Measurements from ENCODE around the gene ADCY9. TPM values are rescaled to one million over a fixed set of nuclear protein-coding genes. Genes with fewer than 3 reads are reported as not detected.

ADCY9 gene
- total RNA-seq, 1 donor from 2014 or later = 30.4 TPM

DNA sequence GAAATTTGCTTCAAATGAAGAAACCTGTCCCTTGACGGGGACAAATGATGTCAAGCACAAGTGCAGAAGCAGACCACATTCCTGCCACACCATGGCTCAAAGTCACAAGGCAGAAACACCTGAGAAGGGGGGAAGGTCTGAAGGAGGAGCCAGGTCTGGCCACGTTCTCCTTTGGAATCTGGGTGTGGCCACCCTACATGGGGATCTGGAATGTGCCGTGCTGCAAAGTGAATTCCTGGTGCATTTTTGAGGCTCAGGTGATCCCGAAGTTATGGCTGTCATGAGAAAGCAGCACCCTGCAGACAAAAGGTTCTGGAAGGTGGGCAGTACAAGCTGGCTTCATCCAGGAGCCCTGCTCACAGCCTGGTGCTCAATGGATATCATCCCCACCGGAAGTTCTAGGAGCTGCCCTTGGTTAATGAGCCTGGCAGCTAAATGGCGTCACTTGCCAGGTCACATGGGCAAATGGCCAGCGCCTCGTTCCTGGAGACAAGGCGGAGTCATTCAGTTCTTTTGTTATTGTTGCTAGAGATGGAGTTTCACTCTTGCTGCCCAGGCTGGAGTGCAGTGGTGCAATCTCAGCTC, 20.1 kb upstream of the ADCY9 start:
- Mint-ChIP-seq H3K36me3 (ENCODE audit: unreplicated experiment) (no peaks in the 10 kb centered on the region), H3K9me3 (ENCODE audit: unreplicated experiment) (no peaks in the 10 kb centered on the region), H3K4me1 (ENCODE audit: low read depth, unreplicated experiment) (no peaks in the 10 kb centered on the region), H3K4me3 (ENCODE audit: unreplicated experiment) (no peak overlapping the region), H3K27me3 (ENCODE audit: unreplicated experiment) (peaks cover 6% of the 10 kb centered on the region), H3K27ac (ENCODE audit: unreplicated experiment) (no peak overlapping the region)
- TF ChIP-seq, protein P1, sequence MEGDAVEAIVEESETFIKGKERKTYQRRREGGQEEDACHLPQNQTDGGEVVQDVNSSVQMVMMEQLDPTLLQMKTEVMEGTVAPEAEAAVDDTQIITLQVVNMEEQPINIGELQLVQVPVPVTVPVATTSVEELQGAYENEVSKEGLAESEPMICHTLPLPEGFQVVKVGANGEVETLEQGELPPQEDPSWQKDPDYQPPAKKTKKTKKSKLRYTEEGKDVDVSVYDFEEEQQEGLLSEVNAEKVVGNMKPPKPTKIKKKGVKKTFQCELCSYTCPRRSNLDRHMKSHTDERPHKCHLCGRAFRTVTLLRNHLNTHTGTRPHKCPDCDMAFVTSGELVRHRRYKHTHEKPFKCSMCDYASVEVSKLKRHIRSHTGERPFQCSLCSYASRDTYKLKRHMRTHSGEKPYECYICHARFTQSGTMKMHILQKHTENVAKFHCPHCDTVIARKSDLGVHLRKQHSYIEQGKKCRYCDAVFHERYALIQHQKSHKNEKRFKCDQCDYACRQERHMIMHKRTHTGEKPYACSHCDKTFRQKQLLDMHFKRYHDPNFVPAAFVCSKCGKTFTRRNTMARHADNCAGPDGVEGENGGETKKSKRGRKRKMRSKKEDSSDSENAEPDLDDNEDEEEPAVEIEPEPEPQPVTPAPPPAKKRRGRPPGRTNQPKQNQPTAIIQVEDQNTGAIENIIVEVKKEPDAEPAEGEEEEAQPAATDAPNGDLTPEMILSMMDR (IDR thresholded peaks at IDR 0.05; ENCODE audit: partially characterized antibody, unreplicated experiment) = no peak
- no peak for DNase-seq

DNA sequence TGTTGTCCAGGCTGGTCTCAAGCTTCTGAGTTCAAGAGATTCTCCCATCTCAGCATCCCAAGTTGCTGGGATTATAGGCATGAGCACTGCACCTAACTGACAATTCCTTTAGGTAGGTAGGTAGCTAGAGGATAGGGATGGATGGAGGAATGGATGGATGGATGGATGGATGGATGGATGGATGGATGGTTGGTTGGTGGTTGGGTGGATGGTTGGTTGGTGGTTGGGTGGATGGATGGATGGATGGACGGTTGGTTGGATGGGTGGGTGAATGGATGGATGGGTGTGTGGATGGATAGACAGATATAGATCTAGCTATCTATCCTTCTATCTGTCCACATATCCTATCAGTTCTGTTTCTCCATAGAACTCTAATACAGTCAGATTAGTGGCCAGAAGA, 19.3 kb upstream of the ADCY9 start:
- TF ChIP-seq, protein P1 (IDR thresholded peaks at IDR 0.05; ENCODE audit: partially characterized antibody, unreplicated experiment) = no peak
- Mint-ChIP-seq H3K27me3 (ENCODE audit: unreplicated experiment) (peaks cover 6% of the 10 kb centered on the region), H3K4me1 (ENCODE audit: low read depth, unreplicated experiment) (no peaks in the 10 kb centered on the region), H3K9me3 (ENCODE audit: unreplicated experiment) (no peaks in the 10 kb centered on the region), H3K4me3 (ENCODE audit: unreplicated experiment) (no peak overlapping the region), H3K36me3 (ENCODE audit: unreplicated experiment) (no peaks in the 10 kb centered on the region), H3K27ac (ENCODE audit: unreplicated experiment) (no peak overlapping the region)
- no peak for DNase-seq

DNA sequence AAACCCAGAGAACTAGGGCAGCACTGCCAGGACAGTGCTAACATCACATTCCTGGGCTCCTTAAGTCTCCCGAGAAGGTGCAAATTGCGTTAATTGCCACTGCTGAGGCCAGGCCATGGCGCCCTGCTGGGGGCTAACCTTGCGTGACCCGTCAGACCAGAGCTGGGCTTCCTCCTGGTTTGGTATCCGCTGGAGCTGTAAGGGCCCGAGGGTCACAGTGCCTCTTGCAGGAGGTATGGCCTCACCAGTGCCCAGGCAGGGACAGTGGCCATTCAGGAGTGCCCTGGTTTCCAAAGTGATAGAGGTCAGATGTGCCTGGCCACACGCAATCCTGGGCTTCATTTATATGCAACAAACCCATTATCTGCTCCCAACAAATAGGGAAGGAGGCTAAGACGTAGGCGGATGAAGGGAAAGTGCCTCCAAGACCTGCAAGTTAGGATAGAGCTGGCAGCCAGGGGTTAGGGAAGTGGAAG, 17.7 kb upstream of the ADCY9 start:
- H3K4me1 Mint-ChIP-seq (ENCODE audit: low read depth, unreplicated experiment) = no peaks in the 10 kb centered on the region
- no peak for DNase-seq
- peaks cover 3% of the 10 kb centered on the region for H3K36me3 Mint-ChIP-seq (ENCODE audit: unreplicated experiment)
- peaks cover 9% of the 10 kb centered on the region for H3K27me3 Mint-ChIP-seq (ENCODE audit: unreplicated experiment)
- H3K9me3 Mint-ChIP-seq (ENCODE audit: unreplicated experiment) = peaks cover 2% of the 10 kb centered on the region
- TF ChIP-seq, protein P1 (IDR thresholded peaks at IDR 0.05; ENCODE audit: partially characterized antibody, unreplicated experiment) = no peak
- H3K27ac Mint-ChIP-seq (ENCODE audit: unreplicated experiment) = no peak overlapping the region
- H3K4me3 Mint-ChIP-seq (ENCODE audit: unreplicated experiment) = no peak overlapping the region

DNA sequence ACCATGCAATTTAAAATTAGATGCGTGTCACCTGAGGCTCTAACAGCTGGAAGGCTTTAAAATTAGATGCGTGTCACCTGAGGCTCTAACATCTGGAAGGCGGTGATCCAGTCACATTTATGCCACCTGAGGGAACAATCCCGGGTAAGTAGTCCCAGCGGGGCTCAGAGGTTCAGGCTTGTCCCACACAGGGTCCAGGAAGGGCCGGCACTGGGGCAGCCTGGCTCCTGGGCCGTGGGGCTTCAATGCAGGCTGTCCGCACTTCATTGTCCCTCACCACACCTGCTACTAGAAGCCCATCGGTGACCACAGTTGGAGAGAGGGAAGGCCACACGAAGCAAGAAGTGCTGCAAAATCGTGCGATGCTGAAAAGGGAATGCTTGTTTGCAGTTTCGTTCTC, 15.4 kb upstream of the ADCY9 start:
- Mint-ChIP-seq H3K4me3 (ENCODE audit: unreplicated experiment) (no peak overlapping the region), H3K27me3 (ENCODE audit: unreplicated experiment) (peaks cover 7% of the 10 kb centered on the region), H3K27ac (ENCODE audit: unreplicated experiment) (no peak overlapping the region), H3K9me3 (ENCODE audit: unreplicated experiment) (peaks cover 2% of the 10 kb centered on the region), H3K4me1 (ENCODE audit: low read depth, unreplicated experiment) (no peaks in the 10 kb centered on the region), H3K36me3 (ENCODE audit: unreplicated experiment) (peaks cover 3% of the 10 kb centered on the region)
- TF ChIP-seq, protein P1 (IDR thresholded peaks at IDR 0.05; ENCODE audit: partially characterized antibody, unreplicated experiment) = no peak
- DNase-seq = no peak

DNA sequence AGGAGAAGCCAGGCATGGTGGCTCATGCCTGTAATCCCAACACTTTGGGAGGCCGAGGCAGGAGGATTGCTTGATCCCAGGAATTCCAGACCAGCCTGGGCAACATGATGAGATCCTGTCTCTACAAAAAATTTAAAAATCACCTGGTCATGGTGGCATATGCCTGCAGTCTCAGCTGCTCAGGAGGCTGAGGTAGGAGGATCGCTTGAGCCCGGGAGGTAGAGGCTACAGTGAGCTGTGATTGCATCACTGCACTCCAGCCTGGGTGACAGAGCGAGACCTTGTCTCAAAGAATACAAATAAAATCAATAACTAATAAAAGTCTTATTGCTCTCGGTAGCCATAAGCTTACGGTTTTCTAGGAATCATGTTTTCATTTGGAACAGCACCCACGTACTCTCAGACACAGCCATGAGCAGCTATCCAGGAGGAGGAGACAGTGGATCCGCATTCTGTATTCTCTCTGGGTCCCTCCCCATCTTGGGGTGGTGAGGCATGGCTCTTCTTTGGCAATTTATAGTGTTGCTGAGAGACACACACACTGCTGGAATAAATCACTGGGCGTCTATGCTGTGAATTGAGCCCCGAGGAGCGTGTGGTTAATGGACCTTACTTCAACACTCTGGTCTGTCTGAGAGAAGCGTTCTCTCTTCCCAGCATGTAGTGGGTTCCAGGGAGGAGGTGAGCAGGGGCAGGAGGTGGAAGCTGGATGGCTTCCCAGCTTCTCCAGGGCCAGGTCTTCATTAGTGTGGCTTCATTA, 8.5 kb upstream of the ADCY9 start:
- Mint-ChIP-seq H3K4me3 (ENCODE audit: unreplicated experiment) (no peak overlapping the region), H3K9me3 (ENCODE audit: unreplicated experiment) (peaks cover 2% of the 10 kb centered on the region), H3K4me1 (ENCODE audit: low read depth, unreplicated experiment) (no peaks in the 10 kb centered on the region), H3K36me3 (ENCODE audit: unreplicated experiment) (peaks cover 3% of the 10 kb centered on the region), H3K27ac (ENCODE audit: unreplicated experiment) (no peak overlapping the region), H3K27me3 (ENCODE audit: unreplicated experiment) (peaks cover 3% of the 10 kb centered on the region)
- TF ChIP-seq, protein P1 (IDR thresholded peaks at IDR 0.05; ENCODE audit: partially characterized antibody, unreplicated experiment) = no peak
- no peak for DNase-seq
